Measurements from ENCODE around the gene NBPF3.
"Not testable (repeated sequence)": the region's sequence is repeated elsewhere in the genome, so short reads cannot be mapped to it uniquely, and the experiment has no call there.

NBPF3 gene

GRCh38 chr1:21439721-21440629, at the start of gene NBPF3:
Gene NBPF3, plus strand, starts transcription at chr1:21440137. Its CDS starts 4,950 bp downstream, at chr1:21445087.
- FAIRE-seq, result no peak

GRCh38 chr1:21391497-21391896, 48.4 kb upstream of the NBPF3 start:
- DNase-seq (ENCODE audit: insufficient read length, low spot score) (no peak), FAIRE-seq (no peak)

More at GRCh38 chr1:21439721-21440629, at the start of gene NBPF3:
- DNase-seq (ENCODE audit: insufficient read length, low spot score), result peak; percentile 83

- FAIRE-seq (no peak), DNase-seq (ENCODE audit: insufficient read length, low spot score) (no peak)
Observed at GRCh38 chr1:21392587-21393263, 47.2 kb upstream of the NBPF3 start.

GRCh38 chr1:21396516-21396915, 43.4 kb upstream of the NBPF3 start:
- no peak for FAIRE-seq

GRCh38 chr1:21397813-21398188, 42.1 kb upstream of the NBPF3 start:
- DNase-seq (ENCODE audit: insufficient read length, low spot score), result no peak
- peak; percentile 63 for FAIRE-seq

More at GRCh38 chr1:21396516-21396915, 43.4 kb upstream of the NBPF3 start:
- DNase-seq (ENCODE audit: insufficient read length, low spot score), result no peak

- DNase-seq (ENCODE audit: insufficient read length, low spot score); FAIRE-seq: not testable (repeated sequence)
Observed at GRCh38 chr1:21401726-21402346, 38.1 kb upstream of the NBPF3 start.

GRCh38 chr1:21406659-21407058, 33.3 kb upstream of the NBPF3 start:
- DNase-seq (ENCODE audit: insufficient read length, low spot score) (no peak), FAIRE-seq (no peak)

GRCh38 chr1:21409897-21410296, 30.0 kb upstream of the NBPF3 start:
- not testable (repeated sequence) for FAIRE-seq; DNase-seq (ENCODE audit: insufficient read length, low spot score)

GRCh38 chr1:21414015-21414414, 25.9 kb upstream of the NBPF3 start:
- no peak for FAIRE-seq

GRCh38 chr1:21420378-21420777, 19.6 kb upstream of the NBPF3 start:
- FAIRE-seq; DNase-seq (ENCODE audit: insufficient read length, low spot score): not testable (repeated sequence)

More at GRCh38 chr1:21414015-21414414, 25.9 kb upstream of the NBPF3 start:
- DNase-seq (ENCODE audit: insufficient read length, low spot score), result no peak

GRCh38 chr1:21421307-21421706, 18.6 kb upstream of the NBPF3 start:
- DNase-seq (ENCODE audit: insufficient read length, low spot score); FAIRE-seq: not testable (repeated sequence)

- not testable (repeated sequence) for DNase-seq (ENCODE audit: insufficient read length, low spot score); FAIRE-seq
Observed at GRCh38 chr1:21427798-21428480, 12.0 kb upstream of the NBPF3 start.

GRCh38 chr1:21428481-21429073, 11.4 kb upstream of the NBPF3 start:
- not testable (repeated sequence) for FAIRE-seq; DNase-seq (ENCODE audit: insufficient read length, low spot score)

GRCh38 chr1:21429210-21429609, 10.7 kb upstream of the NBPF3 start:
- DNase-seq (ENCODE audit: insufficient read length, low spot score); FAIRE-seq: not testable (repeated sequence)

- DNase-seq (ENCODE audit: insufficient read length, low spot score); FAIRE-seq: not testable (repeated sequence)
Observed at GRCh38 chr1:21430875-21431274, 9.1 kb upstream of the NBPF3 start.

- DNase-seq (ENCODE audit: insufficient read length, low spot score) (no peak), FAIRE-seq (no peak)
Observed at GRCh38 chr1:21434394-21434793, 5.5 kb upstream of the NBPF3 start.

GRCh38 chr1:21435646-21436487, 4.1 kb upstream of the NBPF3 start:
- DNase-seq (ENCODE audit: insufficient read length, low spot score) (no peak), FAIRE-seq (no peak)

GRCh38 chr1:21436488-21437340, 3.2 kb upstream of the NBPF3 start:
- no peak for DNase-seq (ENCODE audit: insufficient read length, low spot score)
- FAIRE-seq, result no peak

Data from GM19239 (cell line).